ENCODE measurements around the gene MUC12. TPM values are rescaled to one million over a fixed set of nuclear protein-coding genes. Genes with fewer than 3 reads are reported as not detected.

Gene MUC12
- total RNA-seq, 4 donors from 2014 or later: 1.4 TPM; not detected in 3

DNA sequence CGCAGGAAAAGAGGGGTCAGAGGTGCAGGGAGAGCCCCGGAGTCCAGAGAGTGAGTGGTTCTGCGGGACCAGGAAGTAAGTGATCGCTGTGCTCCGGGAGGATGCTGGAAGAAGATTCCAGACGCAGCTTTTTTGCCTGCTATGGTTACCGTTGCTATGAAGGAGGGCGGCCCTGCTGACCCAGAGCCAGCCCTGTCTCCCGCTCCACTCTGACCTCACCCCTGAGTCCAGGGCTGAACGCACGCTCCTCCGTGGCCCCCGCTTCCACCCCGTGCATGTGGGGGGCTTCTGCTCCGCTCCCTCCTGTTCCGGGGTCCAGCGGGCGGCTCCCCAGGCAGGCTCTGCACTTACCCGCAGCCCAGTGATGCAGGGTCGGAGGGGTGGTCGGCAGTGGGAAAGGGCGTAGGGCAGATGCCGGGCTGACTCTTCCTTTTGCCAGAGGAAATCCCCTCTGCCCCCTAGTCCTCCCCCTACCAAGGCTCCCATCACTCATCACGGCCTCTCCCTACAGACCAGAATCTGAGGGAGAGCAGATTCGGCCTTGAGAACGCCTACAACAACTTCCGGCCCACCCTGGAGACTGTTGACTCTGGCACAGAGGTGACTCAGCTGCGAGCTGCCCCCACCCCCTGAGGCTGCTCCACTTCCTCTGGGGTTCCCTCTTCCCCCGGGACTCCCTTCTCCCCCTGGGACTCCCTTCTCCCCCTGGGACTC lies 47.9 kb downstream of the MUC12 start:
- DNase-seq: peak; percentile 14 to 30
- in situ Hi-C loops (cut with MboI; ENCODE audit: low sequenced_read_pairs in 4 of 4): no loop called here
- Histone ChIP-seq H3K4me1 (no peaks in the 10 kb centered on the region), H3K9me3 (no peaks in the 10 kb centered on the region), H3K4me3 (peak overlapping the region; percentile 35 to 46 (median 40)), H3K36me3 (no peaks in the 10 kb centered on the region), H3K27ac (peak overlapping the region in 2 of 4 donors; percentile 22 to 35), H3K27me3 (peaks cover 7 to 8% (median 8%) of the 10 kb centered on the region in 3 donors)
- ATAC-seq: peak; percentile 39 to 49
- no peak for TF ChIP-seq POLR2A (IDR thresholded peaks at IDR 0.05)
- intact Hi-C loops (cut with DNase I; ENCODE audit: low total_unique reads): no loop called here

GRCh38 chr7:101018271-101019167 lies 49.2 kb downstream of the MUC12 start:
- no peaks in the 10 kb centered on the region for H3K36me3 ChIP-seq
- in situ Hi-C loops (cut with MboI; ENCODE audit: low sequenced_read_pairs in 4 of 4) (no loop called here), intact Hi-C loops (cut with DNase I; ENCODE audit: low total_unique reads) (no loop called here)
- H3K4me1 ChIP-seq: no peaks in the 10 kb centered on the region
- DNase-seq: no peak
- ATAC-seq: no peak
- no peak for TF ChIP-seq POLR2A (IDR thresholded peaks at IDR 0.05)
- TF ChIP-seq CTCF (IDR thresholded peaks at IDR 0.05 in 4 of 5, conservative IDR thresholded peaks at IDR 0.05 in 1 of 5): no peak
- no peaks in the 10 kb centered on the region for H3K9me3 ChIP-seq
- H3K27ac ChIP-seq: no peak overlapping the region
- peaks cover 7 to 8% (median 8%) of the 10 kb centered on the region in 3 donors for H3K27me3 ChIP-seq
- no peak overlapping the region for H3K4me3 ChIP-seq

GRCh38 chr7:101020444-101020843 lies 51.1 kb downstream of the MUC12 start:
- Histone ChIP-seq H3K9me3 (no peaks in the 10 kb centered on the region), H3K27me3 (peaks cover 7 to 8% (median 8%) of the 10 kb centered on the region in 3 donors), H3K27ac (no peak overlapping the region), H3K36me3 (no peaks in the 10 kb centered on the region), H3K4me1 (no peaks in the 10 kb centered on the region), H3K4me3 (no peak overlapping the region)
- intact Hi-C loops (cut with DNase I; ENCODE audit: low total_unique reads): no loop called here
- DNase-seq (no peak), ATAC-seq (no peak)
- TF ChIP-seq POLR2A (IDR thresholded peaks at IDR 0.05) (no peak), CTCF (IDR thresholded peaks at IDR 0.05 in 4 of 5, conservative IDR thresholded peaks at IDR 0.05 in 1 of 5) (no peak)
- in situ Hi-C loops (cut with MboI; ENCODE audit: low sequenced_read_pairs in 4 of 4): no loop called here

DNA sequence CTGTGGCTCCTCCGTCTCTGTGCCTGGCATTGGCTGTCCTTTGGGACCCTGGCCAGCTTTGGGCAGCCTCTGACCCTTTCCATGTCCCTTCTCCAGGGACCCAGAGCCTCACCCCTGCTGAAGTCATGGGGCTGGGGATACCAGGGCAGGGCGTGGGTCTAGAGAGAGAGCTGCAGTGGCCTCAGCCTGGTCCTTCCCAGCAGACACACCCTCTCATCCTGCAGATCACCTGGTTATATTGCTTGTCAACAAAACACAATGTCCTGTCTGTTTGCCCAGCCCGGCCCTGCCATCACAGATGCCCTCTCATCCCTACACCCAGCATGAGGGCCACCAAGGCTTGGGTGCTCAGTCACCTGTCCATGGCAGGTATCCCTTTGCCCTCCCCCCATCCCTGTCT lies 52.3 kb downstream of the MUC12 start:
- no peaks in the 10 kb centered on the region for H3K4me1 ChIP-seq
- intact Hi-C loops (cut with DNase I; ENCODE audit: low total_unique reads): no loop called here
- no peaks in the 10 kb centered on the region for H3K36me3 ChIP-seq
- H3K27ac ChIP-seq: no peak overlapping the region
- no peak for ATAC-seq
- no peaks in the 10 kb centered on the region for H3K9me3 ChIP-seq
- in situ Hi-C loops (cut with MboI; ENCODE audit: low sequenced_read_pairs in 4 of 4): no loop called here
- H3K4me3 ChIP-seq: no peak overlapping the region
- TF ChIP-seq CTCF (IDR thresholded peaks at IDR 0.05 in 4 of 5, conservative IDR thresholded peaks at IDR 0.05 in 1 of 5) (no peak), POLR2A (IDR thresholded peaks at IDR 0.05) (no peak)
- DNase-seq: no peak
- H3K27me3 ChIP-seq: peaks cover 7 to 8% (median 8%) of the 10 kb centered on the region in 3 donors

- Histone ChIP-seq H3K4me3 (no peak overlapping the region), H3K27me3 (peaks cover 4 to 8% (median 5%) of the 10 kb centered on the region in 3 donors), H3K4me1 (no peaks in the 10 kb centered on the region), H3K27ac (no peak overlapping the region), H3K36me3 (no peaks in the 10 kb centered on the region), H3K9me3 (no peaks in the 10 kb centered on the region)
- TF ChIP-seq POLR2A (IDR thresholded peaks at IDR 0.05): no peak
- TF ChIP-seq CTCF (IDR thresholded peaks at IDR 0.05 in 4 of 5, conservative IDR thresholded peaks at IDR 0.05 in 1 of 5): no peak
- intact Hi-C loops (cut with DNase I; ENCODE audit: low total_unique reads): no loop called here
- in situ Hi-C loops (cut with MboI; ENCODE audit: low sequenced_read_pairs in 4 of 4): no loop called here
- ATAC-seq (no peak), DNase-seq (no peak)
Measured at GRCh38 chr7:101023839-101024238, 54.5 kb downstream of the MUC12 start.

All from gastrocnemius medialis (tissue), 4 donors.